H1 (cell line): ENCODE measurements around the gene HRH3. TPM values are rescaled to one million over a fixed set of nuclear protein-coding genes. Genes with fewer than 3 reads are reported as not detected.

ENCODE experiments used
- CTCF ChIA-PET: fragments of 300-600 bp; sonication (Branson Sonifier 250); formaldehyde crosslinking; loops from one replicate; lab custom pipeline; 2021; ENCODE audit not compliant: partially characterized antibody; lab: Charles Lee
- POLR2A ChIA-PET: fragments of 300-600 bp; sonication (Branson Sonifier 250); formaldehyde crosslinking; loops from one replicate; lab custom pipeline; 2021; ENCODE audit warnings: inconsistent platforms; ENCODE audit not compliant: partially characterized antibody; lab: Charles Lee
- DNase-seq, 2 experiments: peaks; one replicate each; pipeline versions ENCODE4 v3.0.0 to v3.0.0-alpha.2; 2010 to 2022; ENCODE audit warnings: low spot score in 2 of 2, low read depth in 1 of 2, mixed read lengths in 1 of 2
- FAIRE-seq: peaks from 2 replicates; lab custom pipeline; 2011; peaks lifted over from hg19 to GRCh38; lab: Jason Lieb, UNC
- H2AFZ ChIP-seq: 2 replicates; pipeline ENCODE4 v1.8.1; 2012; ENCODE audit warnings: low read length, inconsistent platforms
- H2AK5ac ChIP-seq: 2 replicates; pipeline ENCODE4 v1.6.1; 2013; ENCODE audit warnings: low read depth, low read length
- H2BK120ac ChIP-seq: replicated peaks from 2 replicates; pipeline ENCODE3; 2013; ENCODE audit warnings: low read depth, low read length, inconsistent platforms
- H2BK12ac ChIP-seq: 2 replicates; pipeline ENCODE4 v1.6.1; 2013; ENCODE audit warnings: low read depth, low read length
- H2BK15ac ChIP-seq: 2 replicates; pipeline ENCODE4 v1.6.1; 2013; ENCODE audit warnings: low read length
- H2BK20ac ChIP-seq: 2 replicates; pipeline ENCODE4 v1.6.1; 2013; ENCODE audit warnings: low read length
- H2BK5ac ChIP-seq: 2 replicates; pipeline ENCODE4 v1.6.1; 2013; ENCODE audit warnings: low read depth, low read length
- H3K14ac ChIP-seq: 2 replicates; pipeline ENCODE4 v1.6.1; 2013; ENCODE audit warnings: inconsistent platforms; ENCODE audit not compliant: insufficient read length
- H3K18ac ChIP-seq: 2 replicates; pipeline ENCODE4 v1.6.1; 2013; ENCODE audit warnings: low read length; ENCODE audit errors: extremely low read depth
- H3K23ac ChIP-seq: 2 replicates; pipeline ENCODE4 v1.6.1; 2013; ENCODE audit warnings: inconsistent platforms; ENCODE audit not compliant: insufficient read length
- H3K23me2 ChIP-seq: 2 replicates; pipeline ENCODE4 v1.6.1; 2013; ENCODE audit warnings: low read depth, low read length
- H3K27ac ChIP-seq: 2 replicates; pipeline ENCODE4 v1.6.1; 2011; ENCODE audit warnings: low read depth, low read length, inconsistent platforms
- H3K27me3 ChIP-seq, 4 experiments: replicated peaks in 1 of 4; 1 replicate in 1 of 4; 2 replicates in 3 of 4; pipeline versions ENCODE4 v1.6.1 to v1.8.1; 2011 to 2013; ENCODE audit warnings: low read length in 3 of 4, mild to moderate bottlenecking in 3 of 4, inconsistent platforms in 2 of 4, mixed read lengths in 2 of 4, moderate library complexity in 1 of 4; ENCODE audit not compliant: control insufficient read depth in 3 of 4, insufficient read depth in 3 of 4; ENCODE audit errors: extremely low read depth in 1 of 4
- H3K36me3 ChIP-seq, 4 experiments: 2 replicates each; pipeline versions ENCODE4 v1.6.1 to v1.8.1; 2011 to 2013; ENCODE audit warnings: mild to moderate bottlenecking in 4 of 4, low read length in 3 of 4, moderate library complexity in 2 of 4, control low read depth in 1 of 4, inconsistent platforms in 1 of 4; ENCODE audit not compliant: insufficient read depth in 4 of 4, control insufficient read depth in 2 of 4
- H3K4ac ChIP-seq: replicated peaks from 2 replicates; pipeline ENCODE3; 2013; ENCODE audit warnings: low read length, low read depth, mixed read lengths, inconsistent platforms; ENCODE audit not compliant: insufficient read length
- H3K4me1 ChIP-seq, 4 experiments: replicated peaks in 1 of 4; 1 replicate in 1 of 4; 2 replicates in 3 of 4; pipeline versions ENCODE4 v1.6.1 to v1.8.1; 2011 to 2013; ENCODE audit warnings: low read length in 3 of 4, inconsistent platforms in 2 of 4, mixed read lengths in 1 of 4; ENCODE audit not compliant: insufficient read depth in 4 of 4, control insufficient read depth in 3 of 4
- H3K4me2 ChIP-seq, 2 experiments: 2 replicates each; pipeline versions ENCODE4 v1.6.1 to v1.8.1; 2011 to 2013; ENCODE audit warnings: low read depth in 2 of 2, low read length in 2 of 2, control low read depth in 1 of 2, inconsistent platforms in 1 of 2, mild to moderate bottlenecking in 1 of 2; ENCODE audit not compliant: insufficient read depth in 1 of 2
- H3K4me3 ChIP-seq, 4 experiments: fragments of 200-600, 300-600 bp in 1 of 4; sonication (generic), shearing (Covaris generic), sonication (Bioruptor Twin) in 1 of 4; 2 replicates each; pipeline versions ENCODE4 v1.5.1 to v1.8.1; 2011 to 2016; ENCODE audit warnings: low read length in 4 of 4, low read depth in 3 of 4, control low read depth in 2 of 4, inconsistent platforms in 2 of 4, mild to moderate bottlenecking in 2 of 4, mixed read lengths in 1 of 4, moderate library complexity in 1 of 4; ENCODE audit not compliant: insufficient read depth in 2 of 4; ENCODE audit errors: extremely low read depth in 1 of 4
- H3K56ac ChIP-seq: replicated peaks from 2 replicates; pipeline ENCODE3; 2013; ENCODE audit warnings: low read depth, mild to moderate bottlenecking, mixed read lengths, low read length, inconsistent platforms; ENCODE audit not compliant: insufficient read length
- H3K79me1 ChIP-seq: 2 replicates; pipeline ENCODE4 v1.6.1; 2013; ENCODE audit warnings: low read depth, low read length, control low read depth
- H3K79me2 ChIP-seq, 2 experiments: 2 replicates each; pipeline versions ENCODE4 v1.6.1 to v1.8.1; 2012 to 2013; ENCODE audit warnings: low read length in 2 of 2, mild to moderate bottlenecking in 2 of 2, inconsistent platforms in 1 of 2; ENCODE audit not compliant: insufficient read depth in 2 of 2, control insufficient read depth in 1 of 2
- H3K9ac ChIP-seq, 4 experiments: replicated peaks in 1 of 4; 1 replicate in 1 of 4; 2 replicates in 3 of 4; pipeline versions ENCODE4 v1.6.1 to v1.8.1; 2011 to 2013; ENCODE audit warnings: low read depth in 3 of 4, low read length in 3 of 4, control low read depth in 2 of 4, mild to moderate bottlenecking in 2 of 4, moderate library complexity in 2 of 4, inconsistent platforms in 1 of 4; ENCODE audit errors: extremely low read depth in 1 of 4
- H3K9me3 ChIP-seq, 2 experiments: 2 replicates each; pipeline versions ENCODE4 v1.6.1 to v1.8.1; 2012 to 2013; ENCODE audit warnings: mild to moderate bottlenecking in 2 of 2, moderate library complexity in 2 of 2, control low read depth in 1 of 2, inconsistent platforms in 1 of 2, low read depth in 1 of 2, low read length in 1 of 2, mixed read lengths in 1 of 2; ENCODE audit not compliant: insufficient read depth in 2 of 2
- H4K20me1 ChIP-seq, 2 experiments: replicated peaks in 1 of 2; 2 replicates each; pipeline versions ENCODE3 to v1.8.1; 2011 to 2013; ENCODE audit warnings: inconsistent platforms in 2 of 2, low read length in 2 of 2, mild to moderate bottlenecking in 1 of 2; ENCODE audit not compliant: insufficient read depth in 2 of 2, control insufficient read depth in 1 of 2
- H4K5ac ChIP-seq: 2 replicates; pipeline ENCODE4 v1.6.1; 2013; ENCODE audit warnings: low read length, low read depth, mixed read lengths, inconsistent platforms; ENCODE audit not compliant: insufficient read length
- H4K8ac ChIP-seq: 2 replicates; pipeline ENCODE4 v1.8.0; 2013; ENCODE audit warnings: mild to moderate bottlenecking, moderate library complexity, low read length, inconsistent platforms; ENCODE audit not compliant: insufficient read depth; ENCODE audit errors: extremely low read depth
- H4K91ac ChIP-seq: replicated peaks from 2 replicates; pipeline ENCODE3; 2013; ENCODE audit warnings: low read length, mixed read lengths, inconsistent platforms; ENCODE audit not compliant: insufficient read length
- CEBPB ChIP-seq: IDR thresholded peaks from 2 replicates; pipeline ENCODE4 v1.6.1; 2012; ENCODE audit warnings: low read depth, low read length
- EGR1 ChIP-seq: IDR thresholded peaks from 2 replicates; pipeline ENCODE4 v1.6.1; 2011; ENCODE audit warnings: low read depth, low read length, borderline replicate concordance
- WGBS, 2 experiments: shearing (Covaris generic) in 1 of 2; methylation state at CpG; one replicate each; pipeline versions ENCODE4 v1.1.6 to v1.1.7; 2013 to 2015; ENCODE audit warnings: low lambda C conversion rate in 2 of 2, mixed read lengths in 2 of 2, inconsistent platforms in 1 of 2, low coverage in 1 of 2, missing lambda C conversion rate in 1 of 2; ENCODE audit not compliant: insufficient replicate concordance in 2 of 2, insufficient coverage in 1 of 2, insufficient read length in 1 of 2; ENCODE audit errors: extremely low coverage in 1 of 2, missing lambda C conversion rate in 1 of 2; 5-methylcytosine and 5-hydroxymethylcytosine counted together
- polyA plus RNA-seq, 7 experiments: library from polyadenylated mRNA; depleted of rRNA in 3 of 7; stranded (reverse) in 5 of 7; unstranded in 2 of 7; fragments of >200 nt in 5 of 7; fragments of 200-250 nt in 2 of 7; gene quantifications; 1 replicate in 5 of 7; 2 replicates in 1 of 7; 4 replicates in 1 of 7; pipeline versions ENCODE4 v1.2.1 to v1.2.3, GENCODE V29; 2011 to 2013; ENCODE audit warnings: missing spikeins in 2 of 7, mixed read lengths in 2 of 7
- total RNA-seq: library from RNA; stranded (reverse); fragmentation: NEBNext Ultra II Directional; extraction: Animal tissue kit (Norgen Biotek cat#: 25700); gene quantifications from 2 replicates; pipeline ENCODE4 v1.2.1, GENCODE V29; 2021

The HRH3 gene
- total and polyA plus RNA-seq, 2 of the 8 experiments (the other 6 are each of a cell fraction or from before 2014, with no cell fraction given) = 2.0 to 4.5 TPM

- Histone ChIP-seq H3K9me3 (peaks cover 0 to 2% of the 10 kb centered on the region in 2 experiments; a peak in 2 of 4 replicates), H3K79me1 (peaks cover 6% of the 10 kb centered on the region), H3K4me3 (no peak overlapping the region), H2BK15ac (no peak overlapping the region), H4K91ac (no peak overlapping the region), H4K8ac (no peak overlapping the region; the same call in 1 of the 2 replicates), H3K79me2 (no peaks in the 10 kb centered on the region), H3K23ac (no peak overlapping the region), H4K20me1 (peaks cover 0 to 5% of the 10 kb centered on the region in 2 experiments), H3K27me3 (no peaks in the 10 kb centered on the region), H2BK12ac (no peak overlapping the region), H3K36me3 (peaks cover 2 to 24% (median 15%) of the 10 kb centered on the region in 4 experiments; a peak in 6 of 8 replicates), H3K23me2 (no peaks in the 10 kb centered on the region), H2BK120ac (no peak overlapping the region), H3K4me2 (no peak overlapping the region), H3K27ac (no peak overlapping the region), H3K4ac (no peak overlapping the region), H3K56ac (no peak overlapping the region), H4K5ac (no peak overlapping the region), H3K4me1 (no peaks in the 10 kb centered on the region), H2BK20ac (no peak overlapping the region), H2BK5ac (no peak overlapping the region), H3K9ac (no peak overlapping the region), H2AFZ (no peak overlapping the region), H2AK5ac (no peak overlapping the region), H3K14ac (no peak overlapping the region), H3K18ac (no peak overlapping the region)
- no peak for DNase-seq
- CTCF ChIA-PET = interaction anchor here (0.8 to 1.5 kb wide), 4 partner anchors 11 to 256 kb away, joined by 3 to 4 read pairs (median 4); no protein-coding TSS in a partner anchor
- TF ChIP-seq EGR1 (no peak), CEBPB (no peak)
- FAIRE-seq = no peak
- WGBS, 2 experiments = 87% methylated on average over 13 of the region's 13 CpGs; no CpG with 5 or more reads in 1 of the 2 experiments
- POLR2A ChIA-PET = no interaction called here
These were observed 46.8 kb upstream of the HRH3 start for GRCh38 chr20:62266851-62267250.
